ENCODE data around the gene F10. TPM values are rescaled to one million over a fixed set of nuclear protein-coding genes. Genes with fewer than 3 reads are reported as not detected.

Gene F10
- polyA plus RNA-seq, 1 of the 3 experiments (the other 2 are of a cell fraction) = 12.5 TPM

GRCh38 chr13:113176822-113177221, 54.2 kb downstream of the F10 start (continued):
- TF ChIP-seq IRF3 (IDR thresholded peaks at IDR 0.05; ENCODE audit: low read depth, low read length) = no peak
- TF ChIP-seq MEF2A (IDR thresholded peaks at IDR 0.05; ENCODE audit: borderline replicate concordance, low read depth) = no peak
- no peak for TF ChIP-seq USF1 (IDR thresholded peaks at IDR 0.05; ENCODE audit: borderline replicate concordance, low read depth)
- TF ChIP-seq USF2 (IDR thresholded peaks at IDR 0.05; ENCODE audit: borderline replicate concordance, low read depth, low read length) = no peak
- TF ChIP-seq MXI1 (IDR thresholded peaks at IDR 0.05; ENCODE audit: low read depth, low read length) = no peak
- no peak for TF ChIP-seq TEAD4 (IDR thresholded peaks at IDR 0.05; ENCODE audit: borderline replicate concordance, insufficient read depth)

- peak overlapping the region; percentile 66 for H3K4me2 ChIP-seq
- H3F3A ChIP-seq (replicated peaks; ENCODE audit: insufficient read depth) = peaks cover 31% of the 10 kb centered on the region
- WGBS (ENCODE audit: low lambda C conversion rate) = 27% methylated on average over 23 of the region's 25 CpGs
- ChIA-PET POLR2A (no interaction called here), CTCF (no interaction called here)
- H3K27me3 ChIP-seq (ENCODE audit: insufficient read depth) = no peaks in the 10 kb centered on the region
- no peaks in the 10 kb centered on the region for H4K20me1 ChIP-seq (ENCODE audit: insufficient read depth)
- no peaks in the 10 kb centered on the region for H3K9me2 ChIP-seq
- peaks cover 19% of the 10 kb centered on the region; the same call in 1 of the 2 replicates for H3K79me2 ChIP-seq (ENCODE audit: insufficient read depth)
- peaks cover 64 to 72% of the 10 kb centered on the region in 2 experiments for H3K36me3 ChIP-seq (replicated peaks in 1 of 2; ENCODE audit: control insufficient read depth in 1 of 2, insufficient read depth in 2 of 2, low read length in 1 of 2)
- peaks cover 11 to 18% of the 10 kb centered on the region in 2 experiments; a peak in 3 of 4 replicates for H3K4me1 ChIP-seq (ENCODE audit: control insufficient read depth in 1 of 2, insufficient read depth in 2 of 2, low read depth in 1 of 2, low read length in 1 of 2)
- H2AFZ ChIP-seq (ENCODE audit: low read depth) = no peak overlapping the region
- no peaks in the 10 kb centered on the region for H3K9me3 ChIP-seq
- H3K9ac ChIP-seq = peak overlapping the region; percentile 63
- peak overlapping the region in 1 of 2 experiments; percentile 16; a peak in 1 of 4 replicates for H3K4me3 ChIP-seq (ENCODE audit: low read depth in 2 of 2, low read length in 1 of 2)
- peak overlapping the region; percentile 73 to 85 for H3K27ac ChIP-seq (ENCODE audit: low read depth in 2 of 2, low read length in 1 of 2)
- peak; percentile 53 for DNase-seq
- TF ChIP-seq IRF3 (IDR thresholded peaks at IDR 0.05; ENCODE audit: low read depth, low read length) = no peak
- TF ChIP-seq MEF2A (IDR thresholded peaks at IDR 0.05; ENCODE audit: borderline replicate concordance, low read depth) = no peak
- TF ChIP-seq EP300 (IDR thresholded peaks at IDR 0.05; ENCODE audit: borderline replicate concordance in 1 of 2, low read depth in 1 of 2, low read length in 1 of 2) = peak in 1 of 2 experiments; percentile 74; a peak in 1 of 4 replicates
- TF ChIP-seq USF1 (IDR thresholded peaks at IDR 0.05; ENCODE audit: borderline replicate concordance, low read depth) = no peak
- no peak for TF ChIP-seq FOXJ3 (CRISPR knock-in tag; IDR thresholded peaks at IDR 0.05)
- no peak for TF ChIP-seq TAF1 (IDR thresholded peaks at IDR 0.05; ENCODE audit: borderline replicate concordance, low read depth, low read length)
- peak; percentile 60; the same call in 1 of the 2 replicates for TF ChIP-seq RXRA (IDR thresholded peaks at IDR 0.05; ENCODE audit: borderline replicate concordance, low read depth)
- TF ChIP-seq YY1 (IDR thresholded peaks at IDR 0.05; ENCODE audit: low read depth) = no peak
- TF ChIP-seq JUND (IDR thresholded peaks at IDR 0.05) = peak; percentile 90
- TF ChIP-seq FOSL2 (IDR thresholded peaks at IDR 0.05; ENCODE audit: borderline replicate concordance, low read depth) = peak; percentile 95
- TF ChIP-seq MAX (IDR thresholded peaks at IDR 0.05; ENCODE audit: low read depth) = 0 out of 2 replicates have a peak, but pooled peaks have one; percentile 38
- no peak for TF ChIP-seq GABPA (IDR thresholded peaks at IDR 0.05; ENCODE audit: low read depth)
- no peak for TF ChIP-seq RCOR1 (IDR thresholded peaks at IDR 0.05; ENCODE audit: low read length)
- TF ChIP-seq FOXM1 (IDR thresholded peaks at IDR 0.05; ENCODE audit: low read depth) = no peak
- TF ChIP-seq EZH2phosphoT487 (IDR thresholded peaks at IDR 0.05; ENCODE audit: borderline replicate concordance, low read depth) = no peak
- TF ChIP-seq CTCF (IDR thresholded peaks at IDR 0.05) = no peak
- no peak for TF ChIP-seq SMC3 (IDR thresholded peaks at IDR 0.05; ENCODE audit: low read depth, low read length)
- TF ChIP-seq MXI1 (IDR thresholded peaks at IDR 0.05; ENCODE audit: low read depth, low read length) = no peak
- no peak for TF ChIP-seq RAD21 (IDR thresholded peaks at IDR 0.05; ENCODE audit: low read length)
- peak; percentile 41 for TF ChIP-seq CHD2 (IDR thresholded peaks at IDR 0.05; ENCODE audit: low read length, partially characterized antibody)
Observed at GRCh38 chr13:113178070-113178895, 55.7 kb downstream of the F10 start.
